Jurkat, Clone E6-1 (cell line): Measurements from ENCODE around the gene EZH2.

Experiments used
- DNase-seq: peaks from one replicate; pipeline ENCODE4 v3.0.0-alpha.2; 2011; ENCODE audit warnings: low read depth, low spot score
- H3K4me3 ChIP-seq: 2 replicates; pipeline ENCODE4 v1.5.1; 2011; ENCODE audit warnings: mild to moderate bottlenecking, low read length, control low read depth, moderate library complexity

Gene EZH2

DNA sequence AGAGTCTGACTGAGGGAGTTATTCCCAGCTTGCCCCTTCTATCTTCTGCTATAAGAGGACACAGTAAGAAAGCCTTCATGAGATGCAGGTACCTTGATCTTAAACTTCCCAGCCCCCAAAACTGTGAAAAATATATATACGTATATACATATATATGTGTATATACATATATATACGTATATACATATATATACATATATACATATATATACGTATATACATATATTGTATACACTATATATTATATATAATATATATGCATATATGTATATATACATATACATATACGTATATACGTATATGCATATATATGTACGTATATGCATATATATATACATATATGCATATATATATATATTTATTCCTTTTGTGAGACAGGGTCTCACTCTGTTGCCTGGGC is 17.7 kb downstream of the EZH2 start:
- DNase-seq, result no peak
- no peak overlapping the region for H3K4me3 ChIP-seq

DNA sequence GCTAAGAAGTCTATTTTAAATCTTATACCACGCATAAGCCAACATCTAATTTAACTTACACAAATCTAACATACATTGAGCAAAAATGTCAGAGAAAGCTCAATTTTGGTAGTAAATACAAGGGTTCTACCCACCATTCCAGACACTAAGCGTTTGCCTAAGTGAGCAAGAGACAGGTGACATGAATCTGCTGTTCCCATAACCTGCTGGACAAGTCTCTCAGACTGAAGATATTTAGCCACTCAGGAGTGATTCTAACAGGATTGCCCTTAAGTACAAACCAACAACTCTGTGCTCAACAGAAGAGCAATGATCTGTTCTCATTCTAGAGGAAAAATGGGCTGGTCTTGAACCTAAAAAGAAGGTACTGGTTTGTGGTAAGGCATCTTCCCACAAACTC is 18.8 kb downstream of the EZH2 start:
- no peak overlapping the region for H3K4me3 ChIP-seq
- no peak for DNase-seq

DNA sequence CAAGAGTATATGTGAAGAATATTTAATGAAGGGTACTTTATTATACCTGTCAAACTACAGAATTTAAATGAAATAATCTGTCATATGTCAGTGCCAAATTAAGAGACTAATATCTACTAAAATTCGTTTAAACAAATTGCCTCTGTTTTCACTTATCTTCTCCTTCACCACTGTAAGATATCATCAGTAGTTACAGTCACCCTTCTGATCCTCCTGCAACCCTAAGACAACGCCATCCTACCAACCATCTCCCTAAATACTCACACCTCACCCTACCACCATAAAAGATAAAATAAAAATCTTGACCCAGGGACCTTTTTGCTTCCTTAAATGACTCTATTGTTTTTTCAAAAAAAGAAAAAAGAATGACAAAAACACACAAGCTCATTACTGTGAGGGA is 20.8 kb downstream of the EZH2 start:
- no peak overlapping the region for H3K4me3 ChIP-seq
- DNase-seq, result no peak

DNA sequence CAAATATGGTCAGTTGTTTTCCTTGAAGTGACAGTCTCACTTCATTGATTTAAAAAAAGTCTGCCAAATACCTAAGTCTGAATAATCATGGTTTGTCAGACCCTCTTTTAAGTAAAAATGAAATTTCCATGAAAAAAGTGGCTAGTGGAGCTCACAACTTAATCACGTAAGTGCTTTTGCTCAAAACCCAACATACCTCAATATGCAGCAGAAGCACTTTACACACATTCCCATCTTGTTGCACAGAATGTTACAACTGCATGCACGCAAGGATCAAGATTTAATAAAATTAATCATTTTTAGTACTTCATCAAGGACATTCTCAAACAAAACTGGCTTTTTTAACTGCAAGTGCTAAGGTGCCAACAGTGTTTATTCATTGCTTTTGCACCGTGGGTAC is 21.6 kb downstream of the EZH2 start:
- DNase-seq, result no peak
- no peak overlapping the region for H3K4me3 ChIP-seq

DNA sequence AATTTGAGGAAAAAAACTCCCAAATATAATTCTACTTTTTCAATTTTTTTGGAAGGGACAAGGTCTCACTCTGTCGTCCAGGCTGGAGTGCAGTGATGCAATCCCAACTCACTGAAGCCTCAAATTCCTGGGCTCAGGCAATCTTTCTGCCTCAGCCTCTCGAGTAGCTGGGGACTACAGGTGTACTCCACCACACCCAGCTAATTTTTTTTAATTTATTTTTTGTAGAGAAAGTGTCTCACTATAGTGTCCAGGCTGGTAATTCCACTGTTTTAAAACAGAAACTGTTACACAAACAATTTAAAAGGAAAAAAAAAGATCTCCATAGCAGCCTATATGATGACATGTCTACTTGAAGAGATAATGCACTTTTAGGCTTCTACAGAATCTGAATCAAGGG is 25.6 kb downstream of the EZH2 start:
- H3K4me3 ChIP-seq, result no peak overlapping the region
- no peak for DNase-seq

DNA sequence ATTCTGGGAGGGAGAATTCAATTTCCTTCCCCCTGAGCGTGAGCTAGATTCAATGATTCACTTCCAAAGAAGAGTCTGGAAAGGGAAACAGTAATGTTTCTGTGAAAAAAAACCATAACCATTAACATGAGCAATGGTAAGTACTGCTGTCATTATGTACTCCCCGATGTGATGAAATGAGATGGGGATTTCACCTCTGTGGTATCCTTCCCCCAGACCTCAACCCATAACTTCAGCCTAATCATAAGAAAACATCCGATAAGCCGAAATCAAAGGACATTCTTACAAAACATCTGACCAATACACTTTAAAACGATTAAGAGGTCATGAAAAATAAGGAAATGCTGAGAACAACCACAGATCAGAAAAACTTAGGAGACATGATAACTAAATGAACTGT is 27.2 kb downstream of the EZH2 start:
- DNase-seq, result no peak
- H3K4me3 ChIP-seq, result no peak overlapping the region

DNA sequence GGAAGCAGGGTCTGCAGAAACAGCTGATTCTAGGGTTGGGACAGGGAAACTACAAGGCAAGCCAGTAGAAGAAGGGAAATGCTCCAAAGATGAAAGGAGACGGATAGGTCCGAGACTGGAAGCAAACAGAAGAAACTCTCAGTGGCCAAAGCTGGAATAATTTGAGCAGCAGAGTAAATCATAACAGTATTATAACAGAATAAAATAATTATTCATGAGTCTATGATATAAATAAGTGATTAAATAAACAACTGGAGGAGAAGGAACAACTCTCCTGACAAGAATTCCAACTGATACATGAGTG is 27.6 kb downstream of the EZH2 start:
- no peak overlapping the region for H3K4me3 ChIP-seq

DNA sequence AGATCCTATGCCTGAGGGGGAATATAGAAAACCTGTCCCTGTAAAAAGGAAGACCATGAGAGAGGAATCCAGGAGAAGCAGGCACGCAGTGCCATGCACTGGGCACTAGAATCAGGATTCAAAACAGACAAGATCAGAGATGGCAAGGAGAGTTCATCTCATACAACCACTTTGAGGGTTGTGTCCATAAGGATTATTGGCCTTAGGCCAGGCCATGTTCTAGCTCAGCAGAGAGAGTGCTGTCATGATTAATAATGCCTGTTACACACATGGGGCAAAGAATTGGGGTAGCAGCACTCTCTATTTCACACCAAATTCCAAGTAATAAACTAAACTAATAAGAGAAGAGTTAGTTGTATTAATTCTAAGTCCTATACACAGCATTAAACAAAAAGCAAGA is 29.1 kb downstream of the EZH2 start:
- no peak overlapping the region for H3K4me3 ChIP-seq
- DNase-seq, result no peak

More for the DNA sequence above, 27.6 kb downstream of the EZH2 start:
- no peak for DNase-seq

DNA sequence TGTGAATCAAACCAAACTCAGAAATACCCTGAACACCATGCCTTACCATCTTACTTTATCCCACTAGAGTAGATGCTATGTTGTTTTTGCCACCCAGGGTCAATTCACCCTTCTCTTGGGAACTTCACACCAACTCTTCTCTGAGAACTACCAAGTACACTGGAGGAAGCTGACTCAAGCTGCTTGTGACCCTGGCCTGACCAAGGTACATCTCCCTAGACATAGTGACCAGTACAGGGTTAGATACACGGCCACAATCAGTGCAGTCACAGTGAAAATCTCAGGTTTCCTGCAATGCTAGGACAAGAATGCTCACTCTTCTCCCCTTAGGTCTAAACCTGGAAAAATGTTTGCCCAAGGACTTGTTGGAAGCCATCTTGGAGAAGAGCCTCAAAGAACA is 31.8 kb downstream of the EZH2 start:
- no peak for DNase-seq
- H3K4me3 ChIP-seq, result no peak overlapping the region

DNA sequence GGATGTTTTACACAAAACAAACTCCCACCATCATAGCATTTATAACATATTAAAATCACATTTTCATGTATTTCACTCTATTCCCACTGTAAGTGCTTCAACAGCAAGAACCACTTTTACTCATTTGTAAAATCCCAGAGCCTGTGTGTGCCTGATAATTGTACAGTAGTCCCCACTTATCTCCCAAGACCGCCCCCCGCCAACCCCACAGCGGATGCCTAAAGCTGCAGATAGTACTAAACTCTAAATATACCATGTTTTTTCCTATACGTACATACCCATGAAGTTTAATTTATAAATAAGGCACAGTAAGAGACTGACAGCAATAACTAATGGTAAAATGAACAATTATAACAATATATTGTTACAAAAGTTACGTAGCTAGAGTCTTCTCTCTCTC is 33.5 kb downstream of the EZH2 start:
- no peak for DNase-seq
- H3K4me3 ChIP-seq, result no peak overlapping the region

DNA sequence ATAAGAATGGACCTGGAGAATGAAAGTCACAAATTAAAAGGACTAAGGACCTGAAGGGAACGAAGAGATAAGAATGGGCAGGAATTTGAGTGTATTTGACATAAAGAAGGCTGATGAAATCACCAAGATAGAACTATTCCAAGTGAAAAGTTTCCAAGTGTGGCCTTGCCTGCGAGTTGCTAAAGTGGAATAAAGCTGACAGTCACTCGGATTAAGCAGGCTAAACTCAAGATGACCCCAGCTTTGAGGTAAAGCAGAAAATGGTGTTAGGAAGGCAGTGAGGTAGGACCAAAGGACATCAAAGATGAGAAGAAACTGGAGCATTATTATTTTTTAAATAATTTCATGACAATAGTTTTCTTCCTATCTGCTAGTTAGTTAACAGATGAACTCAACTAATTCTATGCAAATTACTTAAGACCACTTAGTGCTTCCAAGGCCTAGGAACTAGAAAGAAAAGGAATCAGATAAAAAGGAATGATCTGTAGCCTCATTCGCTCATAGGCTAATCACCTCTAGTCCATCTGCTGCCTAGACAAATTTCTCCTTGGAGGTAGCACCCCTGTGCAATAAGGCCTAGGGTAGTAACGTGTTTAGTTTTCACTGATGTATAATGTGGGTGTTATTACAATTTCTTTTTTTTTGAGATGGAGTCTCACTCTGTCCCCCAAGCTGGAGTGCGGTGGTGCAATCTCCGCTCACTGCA is 34.5 kb downstream of the EZH2 start:
- no peak for DNase-seq
- H3K4me3 ChIP-seq, result no peak overlapping the region

DNA sequence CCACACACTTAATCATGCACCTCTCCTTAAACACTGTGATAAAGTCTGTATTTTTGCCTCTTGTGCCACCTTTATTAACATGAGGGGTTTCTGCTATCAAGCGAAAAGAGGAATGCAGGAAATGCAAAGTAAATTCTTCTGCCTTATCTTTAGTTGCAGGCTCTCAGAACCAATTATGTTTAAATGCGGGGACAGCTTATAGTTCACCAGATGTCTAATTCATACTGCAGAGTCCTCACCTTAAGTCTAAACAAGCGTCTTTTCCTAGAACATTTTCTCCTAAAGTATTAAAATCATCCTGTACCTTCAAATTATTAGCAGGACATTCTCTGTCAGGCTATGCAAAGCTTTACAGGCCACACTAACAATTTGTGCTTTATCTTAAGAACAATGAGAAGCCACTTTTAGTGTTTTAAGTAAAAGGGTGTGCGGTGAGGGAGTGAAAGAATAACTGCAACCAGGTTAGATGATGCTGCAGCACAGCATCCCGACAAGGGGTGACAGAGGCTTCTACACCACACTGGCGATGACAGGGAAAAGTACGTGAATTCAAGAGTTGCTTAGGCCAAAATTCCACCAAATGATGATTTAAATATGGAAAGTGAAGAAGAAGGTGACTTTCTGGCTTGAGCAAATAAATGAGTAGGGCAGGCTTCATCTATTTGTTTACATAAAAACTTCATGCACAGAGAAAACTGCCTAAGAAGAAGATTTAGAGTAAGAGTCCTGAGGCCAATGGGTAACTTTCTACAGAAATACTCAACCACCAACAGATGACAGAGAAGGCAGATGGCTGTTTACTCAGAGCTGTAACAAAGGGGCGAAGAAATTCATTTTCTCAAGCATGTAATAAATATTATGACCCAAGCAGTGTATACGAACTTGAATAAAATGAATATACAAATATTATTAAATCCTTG is 36.0 kb downstream of the EZH2 start:
- no peak for DNase-seq
- H3K4me3 ChIP-seq, result no peak overlapping the region

DNA sequence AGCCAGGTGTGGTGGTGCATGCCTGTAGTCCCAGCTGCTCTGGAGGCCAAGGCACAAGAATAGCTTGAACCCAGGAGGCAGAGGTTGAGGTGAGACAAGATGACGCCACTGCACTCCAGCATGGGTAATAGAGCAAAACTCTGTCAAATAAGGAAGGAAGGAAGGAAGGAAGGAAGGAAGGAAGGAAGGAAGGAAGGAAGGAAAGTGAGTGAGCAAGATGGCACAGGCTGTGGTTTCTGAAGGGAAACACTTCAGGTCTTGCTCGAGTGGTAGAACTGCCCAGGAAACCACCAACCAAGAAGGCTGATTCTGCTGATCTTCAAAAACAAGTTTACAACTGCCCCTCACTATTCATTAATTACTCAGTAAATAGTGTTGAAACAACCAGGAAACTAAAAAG is 45.2 kb downstream of the EZH2 start:
- DNase-seq, result peak; percentile 35
- H3K4me3 ChIP-seq, result no peak overlapping the region

DNA sequence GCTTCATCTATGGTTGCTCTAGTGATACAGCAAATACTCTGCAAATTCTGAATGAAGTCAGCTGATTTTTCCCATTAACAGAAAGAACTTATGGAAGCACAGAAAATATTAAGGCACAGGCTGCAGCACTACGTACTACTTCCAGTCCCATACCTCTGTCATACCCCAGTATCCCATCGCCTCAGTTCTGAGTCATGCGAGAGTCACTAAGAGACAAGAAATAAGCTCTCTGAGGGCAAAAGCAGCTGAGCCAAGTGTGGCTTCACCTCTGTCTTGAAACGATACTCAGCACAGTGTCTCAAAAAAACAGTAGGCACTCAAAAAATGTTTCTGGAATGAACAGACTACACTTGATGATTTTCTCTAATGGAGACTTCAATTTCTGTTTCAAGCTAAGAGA is 48.2 kb downstream of the EZH2 start:
- no peak overlapping the region for H3K4me3 ChIP-seq
- no peak for DNase-seq

DNA sequence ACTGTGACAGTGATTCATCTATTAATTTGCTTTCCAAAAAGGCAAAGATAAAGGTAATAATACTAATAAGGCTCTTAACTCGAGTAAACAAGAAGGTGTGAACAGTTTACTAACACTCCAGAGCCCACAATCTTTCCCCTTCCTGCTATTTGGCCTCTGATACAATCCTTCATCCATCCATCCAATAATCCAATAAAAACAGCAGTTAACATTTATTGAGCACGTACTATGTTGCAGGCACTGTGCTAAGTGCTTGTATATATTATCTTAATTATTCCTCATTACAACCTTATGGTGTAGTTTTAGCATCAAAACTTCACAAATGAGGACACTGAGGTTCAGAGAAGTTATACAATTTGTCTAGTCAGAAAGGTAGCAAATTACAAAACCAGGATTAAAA is 49.5 kb downstream of the EZH2 start:
- DNase-seq, result no peak
- H3K4me3 ChIP-seq, result no peak overlapping the region

DNA sequence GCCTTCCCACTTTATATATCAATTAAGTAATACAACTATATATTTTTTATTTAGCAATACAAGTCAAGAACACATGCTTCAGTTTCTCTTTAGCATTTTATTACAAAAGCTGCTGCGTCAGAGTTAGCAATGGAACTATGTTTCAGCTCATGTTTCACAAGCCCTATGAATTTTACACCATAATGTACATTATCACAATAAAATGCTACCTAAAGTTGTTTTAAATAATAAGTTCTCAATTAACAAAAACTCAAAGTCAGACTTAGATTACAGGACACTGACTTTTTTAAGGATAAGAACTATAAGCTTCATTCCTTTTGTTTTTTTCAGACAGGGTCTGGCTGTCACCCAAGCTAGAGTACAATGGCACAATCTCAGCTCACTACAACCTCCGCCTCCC is 52.3 kb downstream of the EZH2 start:
- DNase-seq, result no peak

DNA sequence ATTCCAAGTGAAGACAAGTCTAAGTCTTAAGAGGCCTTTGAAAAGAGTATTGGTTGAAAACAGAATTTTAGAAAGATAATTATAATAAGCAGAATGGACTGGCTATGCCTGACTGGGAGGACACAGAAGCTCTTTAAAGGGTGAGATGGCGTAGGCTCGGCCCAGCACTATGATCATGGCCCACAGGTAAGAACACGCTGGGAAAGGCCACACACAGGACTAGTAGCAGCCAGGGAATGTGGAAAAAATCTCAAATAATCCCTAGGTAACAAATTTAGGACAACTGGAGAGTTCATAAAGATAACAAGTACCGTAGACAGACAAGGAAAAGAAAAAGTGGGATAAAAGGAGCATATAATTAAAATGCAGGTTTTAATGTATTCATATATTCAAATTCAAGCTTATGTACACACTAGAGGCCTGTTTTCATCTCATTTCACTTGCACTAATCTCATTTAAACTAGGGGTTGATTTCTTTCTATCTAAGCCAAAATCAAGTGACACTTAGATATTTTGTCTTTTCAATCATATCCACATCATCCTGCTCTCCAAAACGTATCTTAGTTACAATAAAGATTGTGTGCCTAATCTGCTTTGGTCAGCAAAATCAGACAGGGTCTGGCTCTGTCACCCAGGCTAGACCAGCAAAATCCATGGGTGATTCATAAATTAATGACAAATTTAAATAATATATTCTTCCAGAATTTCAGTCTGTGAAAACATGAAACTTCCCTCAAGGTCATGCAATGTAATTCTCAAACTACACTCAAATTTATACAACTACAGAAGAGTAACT is 53.0 kb downstream of the EZH2 start:
- H3K4me3 ChIP-seq, result no peak overlapping the region

More for the DNA sequence above, 52.3 kb downstream of the EZH2 start:
- no peak overlapping the region for H3K4me3 ChIP-seq

DNA sequence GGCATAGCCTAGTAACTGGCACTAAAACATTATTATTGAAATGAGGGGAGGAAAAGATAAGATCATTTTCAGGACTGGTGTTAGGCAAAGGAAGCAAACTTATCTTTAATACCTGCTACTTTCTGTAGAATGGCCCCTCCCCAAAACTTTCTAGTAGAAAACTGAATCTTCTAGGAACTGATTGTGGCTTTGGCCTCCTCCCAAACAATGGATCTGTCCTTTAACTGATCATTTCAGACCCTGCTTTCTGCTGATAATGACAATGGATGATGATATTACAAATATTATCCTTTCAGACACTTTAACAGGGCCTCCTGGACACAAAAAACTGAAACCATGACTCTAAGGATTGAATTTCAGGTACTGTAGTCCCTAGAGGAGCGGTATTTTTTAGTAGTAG is 55.1 kb downstream of the EZH2 start:
- no peak for DNase-seq
- H3K4me3 ChIP-seq, result no peak overlapping the region

More for the DNA sequence above, 53.0 kb downstream of the EZH2 start:
- no peak for DNase-seq

DNA sequence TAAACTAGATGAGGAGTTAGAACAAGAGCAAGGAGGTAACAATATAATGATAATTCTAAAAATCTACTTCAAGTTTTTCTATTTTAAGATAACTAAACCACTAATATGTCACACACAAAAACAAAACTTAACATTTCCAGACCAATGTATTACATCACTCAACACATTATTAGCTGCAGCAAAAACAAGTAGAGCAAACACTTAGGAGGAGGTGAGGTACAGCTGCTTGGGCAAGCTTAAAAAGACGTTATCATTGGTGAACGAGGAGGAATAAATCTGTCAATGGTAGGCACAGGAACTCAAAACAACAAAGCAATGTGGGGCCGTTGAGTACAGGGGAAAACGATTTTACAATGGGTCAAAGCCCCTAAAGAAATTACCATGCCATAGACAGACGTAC is 58.8 kb downstream of the EZH2 start:
- H3K4me3 ChIP-seq, result no peak overlapping the region
- DNase-seq, result no peak

DNA sequence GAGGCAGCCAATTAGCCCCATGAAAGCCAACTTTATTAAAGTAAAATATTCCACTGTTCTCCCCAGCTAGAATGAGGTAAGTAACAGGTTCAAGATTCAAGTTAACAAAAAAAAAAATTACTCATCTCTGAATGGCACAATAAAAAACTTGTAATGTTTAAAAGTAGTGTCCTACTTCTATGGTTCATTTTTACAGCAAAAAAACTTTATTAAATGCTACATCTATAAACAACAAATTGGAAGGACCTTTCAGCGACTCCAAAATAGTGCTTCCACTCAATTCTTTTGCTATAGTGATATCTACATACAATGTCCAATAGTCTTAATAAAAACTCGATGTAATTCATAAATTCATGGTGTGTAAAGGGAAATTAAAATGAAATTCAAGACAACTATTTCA is 59.2 kb downstream of the EZH2 start:
- H3K4me3 ChIP-seq, result no peak overlapping the region
- no peak for DNase-seq
